Astrocyte of the cerebellum (primary cell): ENCODE data around the gene SSBP3.
"Not testable (repeated sequence)": the region's sequence is repeated elsewhere in the genome, so short reads cannot be mapped to it uniquely, and the experiment has no call there.

Source experiments
- DNase-seq: peaks from one replicate; pipeline ENCODE4 v3.0.0-alpha.2; 2011; ENCODE audit warnings: low read depth
- H3K4me3 ChIP-seq: 2 replicates; pipeline ENCODE4 v1.5.1; 2011; ENCODE audit warnings: mild to moderate bottlenecking, low read depth, low read length, moderate library complexity
- in situ Hi-C: cut with HindIII; loops from 2 replicates; pipeline ENCODE4 v1.10.0; 2017; ENCODE audit warnings: low sequenced_read_pairs
- TF ChIP-seq, protein P1 (sequence below): IDR thresholded peaks from 2 replicates; pipeline ENCODE4 v1.5.1; 2012; ENCODE audit warnings: low read length, low read depth, moderate library complexity, mild to moderate bottlenecking; ENCODE audit errors: missing control alignments

Gene SSBP3

DNA sequence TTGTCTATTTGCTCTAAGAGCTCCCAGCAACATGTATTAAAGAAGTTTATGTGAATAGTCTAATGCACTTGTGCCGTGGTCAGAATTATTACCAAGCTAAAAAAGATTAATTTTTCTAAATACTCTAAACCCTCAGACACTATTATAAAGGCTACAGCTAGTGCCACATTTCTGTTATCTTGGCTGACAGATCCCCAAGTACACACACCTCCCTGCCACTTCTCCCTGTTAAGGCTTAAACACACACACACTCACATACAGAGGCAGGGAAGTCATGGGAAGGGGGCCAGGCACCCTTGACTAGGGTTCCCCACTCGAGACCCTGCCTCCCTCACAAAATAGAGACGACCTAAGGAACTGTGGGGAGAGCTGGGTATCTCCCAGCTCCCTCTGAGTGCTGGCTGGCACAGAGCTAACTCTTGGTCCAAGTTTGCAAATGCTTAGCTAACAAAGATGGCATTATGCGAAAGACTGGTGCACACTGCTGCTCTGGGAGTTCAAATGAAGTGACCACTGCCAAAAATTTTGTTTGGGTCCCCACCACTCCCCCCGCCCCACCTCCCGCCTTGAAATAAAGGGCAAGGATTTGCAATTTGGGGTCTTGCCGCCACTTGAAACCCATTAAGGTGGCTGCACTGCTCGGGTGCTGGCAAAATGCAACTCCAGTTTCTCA, 9.8 kb downstream of the SSBP3 start:
- in situ Hi-C loops: no loop called here
- no peak overlapping the region for H3K4me3 ChIP-seq
- DNase-seq: no peak
- TF ChIP-seq, protein P1, sequence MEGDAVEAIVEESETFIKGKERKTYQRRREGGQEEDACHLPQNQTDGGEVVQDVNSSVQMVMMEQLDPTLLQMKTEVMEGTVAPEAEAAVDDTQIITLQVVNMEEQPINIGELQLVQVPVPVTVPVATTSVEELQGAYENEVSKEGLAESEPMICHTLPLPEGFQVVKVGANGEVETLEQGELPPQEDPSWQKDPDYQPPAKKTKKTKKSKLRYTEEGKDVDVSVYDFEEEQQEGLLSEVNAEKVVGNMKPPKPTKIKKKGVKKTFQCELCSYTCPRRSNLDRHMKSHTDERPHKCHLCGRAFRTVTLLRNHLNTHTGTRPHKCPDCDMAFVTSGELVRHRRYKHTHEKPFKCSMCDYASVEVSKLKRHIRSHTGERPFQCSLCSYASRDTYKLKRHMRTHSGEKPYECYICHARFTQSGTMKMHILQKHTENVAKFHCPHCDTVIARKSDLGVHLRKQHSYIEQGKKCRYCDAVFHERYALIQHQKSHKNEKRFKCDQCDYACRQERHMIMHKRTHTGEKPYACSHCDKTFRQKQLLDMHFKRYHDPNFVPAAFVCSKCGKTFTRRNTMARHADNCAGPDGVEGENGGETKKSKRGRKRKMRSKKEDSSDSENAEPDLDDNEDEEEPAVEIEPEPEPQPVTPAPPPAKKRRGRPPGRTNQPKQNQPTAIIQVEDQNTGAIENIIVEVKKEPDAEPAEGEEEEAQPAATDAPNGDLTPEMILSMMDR: no peak

DNA sequence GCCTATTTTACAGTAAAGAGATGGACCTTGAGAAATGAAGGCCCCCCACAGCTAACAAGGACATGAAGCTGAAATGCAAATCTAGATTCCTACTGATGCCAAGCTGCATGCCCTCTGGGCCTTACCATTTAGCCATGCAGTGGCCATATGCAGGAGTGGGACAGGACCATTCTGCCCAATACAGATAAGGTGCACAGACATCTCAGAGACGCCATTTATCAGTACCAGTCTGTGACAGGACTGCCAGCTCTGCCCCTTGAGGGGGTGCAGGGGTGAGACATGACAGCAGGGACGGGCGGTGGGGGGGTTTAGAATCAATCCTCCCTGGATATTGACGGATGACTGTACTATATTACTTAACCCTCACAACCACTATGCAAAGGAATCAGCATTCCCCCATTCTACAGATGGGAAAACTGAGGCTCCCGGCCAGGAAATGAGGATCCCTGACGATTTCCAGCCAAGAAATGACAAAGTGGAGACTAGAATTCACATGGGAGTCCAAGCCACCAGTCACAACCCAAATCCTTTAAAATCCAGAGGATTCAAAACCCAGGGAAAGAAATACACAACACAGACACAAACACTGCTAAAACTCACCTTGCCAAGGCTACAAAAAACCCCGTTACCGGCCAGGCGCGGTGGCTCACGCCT, 10.8 kb downstream of the SSBP3 start:
- no peak for DNase-seq
- in situ Hi-C loops: no loop called here
- no peak overlapping the region for H3K4me3 ChIP-seq
- TF ChIP-seq, protein P1: no peak

DNA sequence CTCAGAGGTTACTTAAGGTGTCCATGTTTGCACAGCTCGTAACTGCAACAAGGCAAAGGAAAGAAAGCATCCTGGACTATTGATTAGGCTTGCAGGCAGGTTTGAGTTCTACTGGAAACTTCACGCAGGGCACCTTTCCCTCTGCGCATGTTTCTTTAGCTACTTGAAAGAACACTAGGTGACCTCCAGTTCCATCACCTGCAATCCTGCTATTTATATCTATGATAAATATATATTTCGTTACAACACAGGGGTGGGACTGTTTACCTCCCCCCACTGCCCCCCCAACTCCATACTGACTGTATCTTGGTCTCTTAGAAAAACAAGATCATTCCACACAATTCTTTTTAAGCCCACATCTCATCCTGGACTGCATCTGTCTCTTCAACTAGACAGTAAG, 12.1 kb downstream of the SSBP3 start:
- in situ Hi-C loops: no loop called here
- TF ChIP-seq, protein P1: no peak
- DNase-seq: no peak
- no peak overlapping the region for H3K4me3 ChIP-seq

DNA sequence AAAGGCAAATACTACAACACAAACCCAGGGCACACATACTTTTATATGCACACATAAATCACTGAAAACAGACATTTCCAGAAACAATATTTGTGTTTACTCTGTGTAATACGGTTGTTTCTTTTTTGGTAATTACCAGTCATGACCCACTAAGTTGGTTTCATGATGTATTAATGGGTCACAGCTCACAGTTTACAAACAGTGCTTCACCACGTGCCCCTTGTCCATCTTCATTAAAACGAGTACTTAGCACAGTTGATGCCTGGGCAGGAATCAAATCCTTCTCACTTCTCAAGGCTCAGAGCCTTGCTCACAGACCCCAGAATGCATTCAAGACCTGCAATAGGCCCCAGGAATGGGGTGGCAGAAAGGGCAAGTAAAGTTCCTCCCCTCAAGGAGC, 13.8 kb downstream of the SSBP3 start:
- TF ChIP-seq, protein P1: no peak
- no peak for DNase-seq
- in situ Hi-C loops: no loop called here
- no peak overlapping the region for H3K4me3 ChIP-seq

DNA sequence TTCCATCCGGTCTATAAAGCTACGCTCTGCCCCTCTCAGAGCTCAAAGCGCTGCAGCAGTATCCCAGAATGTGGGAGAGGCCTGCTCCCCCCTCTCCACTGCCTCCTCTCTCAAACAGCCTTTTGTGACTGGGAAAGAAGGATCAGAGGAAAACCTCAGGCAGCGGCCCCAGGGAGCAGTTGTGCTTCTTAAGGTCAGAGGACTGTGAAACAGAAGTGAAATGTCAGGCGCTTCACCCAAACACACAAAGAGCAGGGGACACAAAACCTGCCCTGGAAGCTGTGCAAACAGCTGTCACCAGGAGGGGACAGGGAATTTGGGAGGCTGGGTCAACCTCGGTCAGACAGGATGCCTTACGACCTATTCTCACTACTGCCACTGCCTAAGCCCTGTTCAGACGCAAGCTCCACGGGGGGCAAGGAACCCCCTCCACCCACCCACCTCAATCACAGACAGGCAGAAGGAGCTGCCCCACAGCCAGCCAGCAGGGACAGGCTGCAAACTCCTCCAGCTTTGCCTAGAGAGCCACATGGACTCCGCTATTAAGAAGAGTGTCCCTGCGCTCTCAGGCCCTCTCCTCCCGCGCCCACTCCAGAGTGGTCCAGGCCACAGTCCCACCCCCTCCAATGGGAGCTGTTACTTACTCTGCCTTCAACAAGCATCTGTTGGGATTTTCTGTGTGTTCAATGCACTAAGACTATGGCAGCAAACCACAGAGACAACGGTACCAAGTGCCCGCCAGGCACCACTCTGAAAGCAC, 14.6 kb downstream of the SSBP3 start:
- no peak for DNase-seq
- in situ Hi-C loops: no loop called here
- H3K4me3 ChIP-seq: no peak overlapping the region
- TF ChIP-seq, protein P1: no peak

DNA sequence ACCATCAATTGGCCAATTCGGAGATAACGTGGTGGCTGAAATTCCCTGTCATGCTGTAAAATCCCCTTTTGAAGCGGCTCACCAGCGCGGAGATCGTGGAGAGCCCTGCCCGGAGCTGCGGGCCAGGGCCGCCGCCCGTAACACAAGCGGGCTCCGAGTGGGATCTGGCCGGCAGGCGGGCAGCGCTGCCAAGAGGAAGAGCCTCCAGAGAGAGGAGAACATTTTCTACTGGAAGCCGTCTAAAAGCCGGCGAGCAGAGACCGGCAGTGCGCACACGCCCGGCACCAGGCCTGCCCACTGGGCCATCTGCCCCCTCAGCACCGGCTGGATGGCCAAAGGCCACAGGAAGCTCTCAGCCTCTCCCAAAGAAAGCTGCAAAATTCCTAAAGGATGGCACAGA, 15.5 kb downstream of the SSBP3 start:
- H3K4me3 ChIP-seq: no peak overlapping the region
- in situ Hi-C loops: no loop called here
- no peak for DNase-seq
- TF ChIP-seq, protein P1: no peak

DNA sequence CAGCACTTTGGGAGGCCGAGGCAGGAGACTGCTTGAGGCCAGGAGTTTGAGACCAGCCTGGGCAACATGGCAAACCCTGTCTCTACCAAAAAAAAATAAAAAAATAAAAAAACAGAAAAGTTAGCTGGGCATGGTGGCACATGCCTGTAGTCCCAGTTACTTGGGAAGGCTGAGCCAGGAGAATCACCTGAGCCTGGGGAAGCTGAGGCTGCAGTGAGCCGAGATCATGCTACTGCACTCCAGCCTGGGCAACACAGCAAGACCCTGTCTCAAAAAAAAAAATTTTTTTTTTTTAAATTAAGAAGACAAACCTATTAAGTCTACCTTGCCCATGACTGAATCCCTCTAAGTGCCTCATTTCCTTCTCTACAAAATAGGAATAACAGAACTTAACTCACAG, 16.6 kb downstream of the SSBP3 start:
- DNase-seq, in situ Hi-C loops, H3K4me3 ChIP-seq: not testable (repeated sequence)
